Mammary epithelial cell (primary cell): ENCODE measurements around the gene MYB.

Experiments
- CTCF ChIP-seq, 2 donors: IDR thresholded peaks in 1 of 2; conservative IDR thresholded peaks in 1 of 2; 2 replicates each; pipeline ENCODE4 v1.5.1; 2011 to 2012; ENCODE audit warnings: inconsistent platforms in 2 of 2, low read length in 2 of 2, mild to moderate bottlenecking in 2 of 2, control low read depth in 1 of 2, low read depth in 1 of 2; ENCODE audit not compliant: insufficient read depth in 1 of 2; ENCODE audit errors: extremely low read depth in 1 of 2
- EZH2 ChIP-seq: IDR thresholded peaks from 2 replicates; pipeline ENCODE4 v1.6.1; 2012; ENCODE audit warnings: low read length, inconsistent platforms, borderline replicate concordance

GRCh38 chr6:135188718-135189117, 7.6 kb downstream of the MYB start:
- TF ChIP-seq CTCF (conservative IDR thresholded peaks at IDR 0.05 in 1 of 2, IDR thresholded peaks at IDR 0.05 in 1 of 2; ENCODE audit: extremely low read depth in 1 of 2, insufficient read depth in 1 of 2, low read depth in 1 of 2, low read length in 2 of 2) (no peak), EZH2 (no peak)
